K562 (cell line): ENCODE results near the gene OLFM3.

ENCODE experiments used
- CTCF ChIP-seq, 3 experiments: IDR thresholded peaks in 2 of 3; conservative IDR thresholded peaks in 1 of 3; 2 replicates each; pipeline ENCODE4 v1.5.1; 2011 to 2012; ENCODE audit warnings: low read length in 3 of 3, mild to moderate bottlenecking in 3 of 3, control low read depth in 2 of 3, improper control_type of control experiment in 1 of 3, inconsistent platforms in 1 of 3, low read depth in 1 of 3, mixed read lengths in 1 of 3, moderate library complexity in 1 of 3; ENCODE audit not compliant: insufficient read depth in 2 of 3
- GTF2B ChIP-seq: IDR thresholded peaks from 2 replicates; pipeline ENCODE4 v1.6.1; 2011; ENCODE audit not compliant: insufficient read length; ENCODE audit errors: extremely low read depth
- PATZ1 ChIP-seq: fragments of 250-450 bp; sonication (Bioruptor Pico); IDR thresholded peaks from 2 replicates; pipeline ENCODE4 v1.5.0; 2020; ENCODE audit warnings: mild to moderate bottlenecking, borderline replicate concordance
- RBFOX2 ChIP-seq: fragments of 200-400 bp; formaldehyde crosslinking; IDR thresholded peaks from 2 replicates; pipeline ENCODE4 v1.6.1; 2017; ENCODE audit warnings: low read depth, mild to moderate bottlenecking, low read length, moderate library complexity
- SMARCC2 ChIP-seq: fragments of 450-650 bp; IDR thresholded peaks from 2 replicates; pipeline ENCODE4 v1.6.1; 2017; ENCODE audit warnings: antibody characterized with exemption, moderate library complexity, mild to moderate bottlenecking, low read depth
- SP2 ChIP-seq: IDR thresholded peaks from 2 replicates; pipeline ENCODE4 v1.6.1; 2011; ENCODE audit warnings: mild to moderate bottlenecking, low read depth, low read length, moderate library complexity; ENCODE audit not compliant: poor library complexity, severe bottlenecking; ENCODE audit errors: extremely low read depth
- TAF15 ChIP-seq: fragments of 200-400 bp; formaldehyde crosslinking; IDR thresholded peaks from 2 replicates; pipeline ENCODE4 v1.6.1; 2017; ENCODE audit warnings: mild to moderate bottlenecking, low read depth, low read length, moderate library complexity

GRCh38 chr1:101943237-101943636 is 53.5 kb downstream of the OLFM3 start:
- no peak for TF ChIP-seq SMARCC2
- TF ChIP-seq TAF15: no peak
- TF ChIP-seq PATZ1 (CRISPR knock-in tag): no peak
- no peak for TF ChIP-seq SP2
- no peak for TF ChIP-seq GTF2B
- TF ChIP-seq RBFOX2: no peak
- no peak for TF ChIP-seq CTCF (IDR thresholded peaks at IDR 0.05 in 2 of 3, conservative IDR thresholded peaks at IDR 0.05 in 1 of 3; ENCODE audit: insufficient read depth in 2 of 3, low read depth in 1 of 3, low read length in 3 of 3)
